ENCODE measurements around the gene SFXN5. TPM values are rescaled to one million over a fixed set of nuclear protein-coding genes. Genes with fewer than 3 reads are reported as not detected.

Gene SFXN5
- total RNA-seq, 6 experiments from 2014 or later, result 33.1 to 73.4 (median 56.6) TPM

- no peak for DNase-seq
- no peak for ATAC-seq
- TF ChIP-seq, protein P1, sequence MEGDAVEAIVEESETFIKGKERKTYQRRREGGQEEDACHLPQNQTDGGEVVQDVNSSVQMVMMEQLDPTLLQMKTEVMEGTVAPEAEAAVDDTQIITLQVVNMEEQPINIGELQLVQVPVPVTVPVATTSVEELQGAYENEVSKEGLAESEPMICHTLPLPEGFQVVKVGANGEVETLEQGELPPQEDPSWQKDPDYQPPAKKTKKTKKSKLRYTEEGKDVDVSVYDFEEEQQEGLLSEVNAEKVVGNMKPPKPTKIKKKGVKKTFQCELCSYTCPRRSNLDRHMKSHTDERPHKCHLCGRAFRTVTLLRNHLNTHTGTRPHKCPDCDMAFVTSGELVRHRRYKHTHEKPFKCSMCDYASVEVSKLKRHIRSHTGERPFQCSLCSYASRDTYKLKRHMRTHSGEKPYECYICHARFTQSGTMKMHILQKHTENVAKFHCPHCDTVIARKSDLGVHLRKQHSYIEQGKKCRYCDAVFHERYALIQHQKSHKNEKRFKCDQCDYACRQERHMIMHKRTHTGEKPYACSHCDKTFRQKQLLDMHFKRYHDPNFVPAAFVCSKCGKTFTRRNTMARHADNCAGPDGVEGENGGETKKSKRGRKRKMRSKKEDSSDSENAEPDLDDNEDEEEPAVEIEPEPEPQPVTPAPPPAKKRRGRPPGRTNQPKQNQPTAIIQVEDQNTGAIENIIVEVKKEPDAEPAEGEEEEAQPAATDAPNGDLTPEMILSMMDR (IDR thresholded peaks at IDR 0.05), result no peak
- no peak for TF ChIP-seq POLR2A (IDR thresholded peaks at IDR 0.05)
- Histone ChIP-seq H3K4me3 (no peak overlapping the region), H3K4me1 (peaks cover 0 to 50% (median 26%) of the 10 kb centered on the region in 4 donors), H3K27ac (peak overlapping the region in 1 of 3 donors; percentile 80), H3K27me3 (no peaks in the 10 kb centered on the region), H3K36me3 (no peaks in the 10 kb centered on the region), H3K9me3 (no peaks in the 10 kb centered on the region)
- WGBS (ENCODE audit: insufficient coverage, low coverage, low lambda C conversion rate, missing lambda C conversion rate), result 93% methylated on average over 8 of the region's 8 CpGs
- intact Hi-C loops (cut with DNase I), result no loop called here
These were observed 68.5 kb downstream of the SFXN5 start for GRCh38 chr2:73003027-73003426.

DNA sequence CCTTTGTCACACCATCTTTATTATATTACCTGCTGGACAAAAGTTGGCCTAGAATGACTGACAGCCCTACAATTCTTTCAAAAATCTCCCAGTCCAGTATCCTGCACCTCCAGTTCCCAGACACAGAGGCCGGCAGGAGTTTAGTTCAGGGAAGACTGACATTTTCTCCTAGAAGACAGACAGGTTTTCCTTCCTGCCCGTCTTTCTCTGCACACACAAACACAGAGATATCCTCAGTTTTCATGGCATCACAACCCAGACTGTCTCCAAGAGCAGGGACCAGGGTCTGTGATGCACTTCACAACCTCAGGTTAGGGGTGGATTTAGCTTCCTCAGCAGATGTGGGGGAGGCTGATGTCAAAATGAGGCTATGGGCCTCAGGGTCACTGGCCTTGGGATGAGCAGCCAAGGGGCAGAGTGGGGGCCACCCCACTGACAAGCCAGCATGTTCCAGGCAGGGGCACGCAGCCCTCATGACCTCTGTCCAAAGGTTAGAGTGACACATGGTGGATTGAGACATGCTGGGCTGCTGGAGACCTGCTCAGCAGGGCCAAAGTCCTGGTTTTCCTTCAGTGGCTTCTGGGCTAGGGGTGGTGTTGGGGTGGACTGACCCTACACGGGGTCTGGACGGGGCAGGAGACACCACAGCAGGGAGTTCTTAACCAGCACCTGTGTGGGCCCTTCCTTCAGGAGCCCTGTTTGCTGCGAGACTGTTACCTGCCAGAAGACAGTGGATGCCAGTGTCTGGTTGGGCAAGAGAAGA lies 70.5 kb downstream of the SFXN5 start:
- peaks cover 0 to 57% (median 26%) of the 10 kb centered on the region in 4 donors for H3K4me1 ChIP-seq
- ATAC-seq (peak; percentile 78 to 94 (median 85)), DNase-seq (peak; percentile 84 to 94 (median 92))
- WGBS (ENCODE audit: insufficient coverage, low coverage, low lambda C conversion rate, missing lambda C conversion rate), result 49% methylated on average over 6 of the region's 6 CpGs
- peak overlapping the region; percentile 37 to 80 (median 59) for H3K27ac ChIP-seq
- H3K9me3 ChIP-seq, result no peaks in the 10 kb centered on the region
- peak; percentile 57 for TF ChIP-seq POLR2A (IDR thresholded peaks at IDR 0.05)
- TF ChIP-seq, protein P1 (IDR thresholded peaks at IDR 0.05), result no peak
- peak overlapping the region in 2 of 3 donors; percentile 46 to 49 for H3K4me3 ChIP-seq
- no peaks in the 10 kb centered on the region for H3K36me3 ChIP-seq
- intact Hi-C loops (cut with DNase I), result no loop called here
- H3K27me3 ChIP-seq, result no peaks in the 10 kb centered on the region

DNA sequence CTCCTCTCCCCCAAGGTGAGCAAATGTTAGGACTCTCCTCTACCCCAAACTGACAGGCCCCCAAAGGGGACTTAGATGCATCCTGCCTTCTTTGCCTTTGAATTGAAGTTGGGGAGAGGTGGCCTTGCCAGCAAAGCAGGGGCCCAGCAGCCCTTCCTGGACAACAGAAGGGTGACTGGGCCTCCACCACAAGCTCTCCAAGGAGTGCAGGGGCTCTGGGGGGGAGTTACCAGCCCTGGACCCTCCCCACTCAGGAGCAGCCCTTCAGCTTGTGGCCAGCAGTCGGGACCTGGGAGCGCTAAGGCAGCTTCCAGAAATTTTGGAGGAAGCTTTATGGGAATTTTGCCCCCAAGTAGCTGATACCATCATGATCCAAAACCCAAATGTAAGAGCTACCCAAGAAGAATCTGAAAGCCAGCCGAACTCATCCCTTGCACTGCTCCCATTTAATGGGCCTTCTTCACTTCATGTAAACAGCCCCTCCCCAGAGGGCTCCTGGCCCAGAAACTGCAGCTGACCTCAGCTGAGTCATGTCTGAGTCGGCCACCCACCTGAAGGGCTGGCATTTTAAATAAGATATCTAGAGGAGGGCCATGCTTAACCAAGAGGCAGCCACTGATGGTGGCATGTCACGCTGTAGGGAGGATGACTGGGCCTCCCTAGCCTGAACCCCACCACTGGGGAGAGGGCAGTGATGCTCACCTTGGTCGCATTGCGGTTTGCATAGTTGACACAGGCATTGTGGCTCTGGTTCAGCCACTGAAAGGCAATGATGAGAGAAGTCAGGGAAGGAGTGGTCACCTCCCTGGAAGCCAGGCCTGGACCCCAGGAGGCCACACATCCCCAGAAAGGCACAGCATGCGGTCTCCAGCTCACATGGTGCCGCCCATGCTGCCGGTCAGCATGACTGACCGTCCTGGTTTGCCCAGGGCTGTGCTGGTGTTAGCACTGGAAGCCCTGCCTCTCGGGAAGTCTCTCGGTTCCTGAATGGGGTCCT lies 71.5 kb downstream of the SFXN5 start:
- Histone ChIP-seq H3K4me3 (no peak overlapping the region), H3K36me3 (no peaks in the 10 kb centered on the region), H3K27ac (peak overlapping the region; percentile 37 to 80 (median 59)), H3K4me1 (peaks cover 0 to 57% (median 23%) of the 10 kb centered on the region in 4 donors), H3K9me3 (no peaks in the 10 kb centered on the region), H3K27me3 (no peaks in the 10 kb centered on the region)
- TF ChIP-seq, protein P1 (IDR thresholded peaks at IDR 0.05), result no peak
- no peak for TF ChIP-seq POLR2A (IDR thresholded peaks at IDR 0.05)
- peak in 1 of 3 donors; percentile 39 for DNase-seq
- peak in 1 of 4 donors; percentile 24 for ATAC-seq
- 80% methylated on average over 2 of the region's 13 CpGs for WGBS (ENCODE audit: insufficient coverage, low coverage, low lambda C conversion rate, missing lambda C conversion rate)
- intact Hi-C loops (cut with DNase I), result loop anchor here (10.0 kb wide), 2 partner anchors 75 to 155 kb away; partner anchors contain the start of gene SFXN5 (in 2 of the 2)

DNA sequence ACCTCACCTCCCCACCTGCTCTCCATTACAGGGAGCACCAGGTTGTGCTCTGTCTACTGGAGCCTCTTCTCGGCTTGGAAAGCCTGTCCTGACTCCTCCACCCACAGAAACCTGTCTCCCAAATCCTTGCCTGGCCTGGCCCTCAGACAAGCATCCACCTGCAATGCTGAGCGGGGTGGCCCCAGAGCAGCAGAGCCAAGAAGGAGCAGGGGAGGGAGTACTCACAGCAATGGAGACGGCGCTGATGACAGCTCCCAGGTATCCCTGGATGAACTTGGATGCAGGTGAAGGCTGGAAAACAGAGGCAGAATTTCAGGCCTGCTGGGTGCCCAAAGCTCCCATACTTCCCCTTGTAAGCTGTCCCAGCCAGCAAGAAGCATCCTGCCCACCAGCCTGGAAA lies 72.8 kb downstream of the SFXN5 start:
- intact Hi-C loops (cut with DNase I), result loop anchor here (10.0 kb wide), 2 partner anchors 76 to 156 kb away; partner anchors contain the start of gene SFXN5 (in 2 of the 2)
- Histone ChIP-seq H3K27me3 (no peaks in the 10 kb centered on the region), H3K4me3 (no peak overlapping the region), H3K9me3 (no peaks in the 10 kb centered on the region), H3K4me1 (peaks cover 0 to 56% (median 22%) of the 10 kb centered on the region in 4 donors), H3K36me3 (no peaks in the 10 kb centered on the region), H3K27ac (peak overlapping the region in 2 of 3 donors; percentile 14 to 80)
- no peak for DNase-seq
- TF ChIP-seq, protein P1 (IDR thresholded peaks at IDR 0.05), result no peak
- no peak for TF ChIP-seq POLR2A (IDR thresholded peaks at IDR 0.05)
- no peak for ATAC-seq
- WGBS (ENCODE audit: insufficient coverage, low coverage, low lambda C conversion rate, missing lambda C conversion rate), result 100% methylated on average over 1 of the region's 4 CpGs

Measured in right lobe of liver (tissue), 6 donors.